HCT116 (cell line): Measurements from ENCODE around the gene ACVR1. TPM values are rescaled to one million over a fixed set of nuclear protein-coding genes. Genes with fewer than 3 reads are reported as not detected.

Experiments
- ATAC-seq: fragments of 200-7000 bp; cut with Tn5 transposase; 2 replicates; pipeline ENCODE4 v1.9.1; 2020; ENCODE audit warnings: mild to moderate bottlenecking, moderate library complexity
- BruUV-seq: library from RNA; stranded (reverse); fragments of 400-500 nt; replicated peaks from 2 replicates; lab custom pipeline; 2021; lab: Mats Ljungman, UMichigan
- CTCF ChIA-PET: fragments of 300-600 bp; sonication (Branson Sonifier 250); formaldehyde crosslinking; loops from one replicate; lab custom pipeline; 2021; ENCODE audit warnings: antibody characterized with exemption; lab: Charles Lee
- POLR2A ChIA-PET: fragments of 300-600, 350-600 bp; sonication (Branson Sonifier 250); formaldehyde crosslinking; loops from one replicate; lab custom pipeline; 2021; ENCODE audit warnings: antibody characterized with exemption; lab: Charles Lee
- RAD21 ChIA-PET, 2 experiments: fragments of 300-600 bp; sonication (Branson Sonifier 250); formaldehyde crosslinking; loops; one replicate each; lab custom pipeline; 2023; ENCODE audit warnings: low total read pairs in 2 of 2; ENCODE audit not compliant: uncharacterized antibody in 2 of 2, unreplicated experiment in 2 of 2, low non-redundant PET in 1 of 2; lab: Charles Lee
- DNase-seq: peaks from one replicate; pipeline ENCODE4 v3.0.0-alpha.2; 2010; ENCODE audit warnings: low read depth, low spot score
- H2AFZ ChIP-seq: fragments of 200-600 bp; shearing (Covaris generic), sonication (generic); 2 replicates; pipeline ENCODE4 v1.6.1; 2017; ENCODE audit warnings: low read depth, mixed run types, mixed read lengths, antibody characterized with exemption, low read length; ENCODE audit not compliant: poor library complexity, severe bottlenecking
- H3K27ac ChIP-seq: 2 replicates; pipeline ENCODE4 v1.5.1; 2012; ENCODE audit warnings: low read depth, low read length
- H3K27me3 ChIP-seq: fragments of 200-600 bp; sonication (generic); 2 replicates; pipeline ENCODE4 v1.6.1; 2016; ENCODE audit warnings: mixed run types, low read length, mixed read lengths; ENCODE audit not compliant: insufficient read depth
- H3K36me3 ChIP-seq, 2 experiments: fragments of 200-500 bp in 1 of 2; fragments of 200-600 bp in 1 of 2; sonication (Bioruptor generic) in 1 of 2; sonication (generic) in 1 of 2; 2 replicates each; pipeline versions ENCODE4 v1.5.1 to v1.6.1; 2014 to 2016; ENCODE audit warnings: low read length in 2 of 2, inconsistent platforms in 1 of 2, mixed read lengths in 1 of 2, mixed run types in 1 of 2; ENCODE audit not compliant: insufficient read depth in 2 of 2, control insufficient read depth in 1 of 2
- H3K4me1 ChIP-seq, 2 experiments: fragments of 200-600 bp in 1 of 2; sonication (generic) in 1 of 2; 2 replicates each; pipeline versions ENCODE4 v1.5.1 to v1.6.1; 2012 to 2017; ENCODE audit warnings: low read length in 2 of 2, inconsistent platforms in 1 of 2, mild to moderate bottlenecking in 1 of 2, mixed read lengths in 1 of 2, mixed run types in 1 of 2, moderate library complexity in 1 of 2; ENCODE audit not compliant: insufficient read depth in 2 of 2, control insufficient read depth in 1 of 2
- H3K4me2 ChIP-seq: fragments of 200-600 bp; sonication (generic); 2 replicates; pipeline ENCODE4 v1.6.1; 2017; ENCODE audit warnings: mixed run types, low read length, mixed read lengths
- H3K4me3 ChIP-seq, 2 experiments: fragments of 200-600 bp in 1 of 2; sonication (generic) in 1 of 2; replicated peaks in 1 of 2; 2 replicates each; pipeline ENCODE4 v1.5.1; 2011 to 2016; ENCODE audit warnings: low read length in 2 of 2, control low read depth in 1 of 2, low read depth in 1 of 2, mild to moderate bottlenecking in 1 of 2, mixed read lengths in 1 of 2, mixed run types in 1 of 2
- H3K79me2 ChIP-seq: fragments of 200-600 bp; sonication (generic); 2 replicates; pipeline ENCODE4 v1.6.1; 2017; ENCODE audit warnings: mild to moderate bottlenecking, mixed run types, low read length, moderate library complexity, mixed read lengths; ENCODE audit not compliant: insufficient read depth
- H3K9ac ChIP-seq: fragments of 200-600 bp; sonication (generic); 2 replicates; pipeline ENCODE4 v1.6.1; 2016; ENCODE audit warnings: low read length, mixed read lengths
- H3K9me2 ChIP-seq: fragments of 200-600 bp; sonication (generic), shearing (Covaris generic); 2 replicates; pipeline ENCODE4 v1.6.1; 2017; ENCODE audit warnings: mixed run types, mild to moderate bottlenecking, moderate library complexity; ENCODE audit not compliant: insufficient read depth
- H3K9me3 ChIP-seq, 2 experiments: fragments of 200-500 bp in 1 of 2; fragments of 200-600 bp in 1 of 2; sonication (Bioruptor generic) in 1 of 2; sonication (generic) in 1 of 2; 2 replicates each; pipeline ENCODE4 v1.6.1; 2014 to 2017; ENCODE audit warnings: low read length in 2 of 2, mixed read lengths in 2 of 2, inconsistent platforms in 1 of 2, low read depth in 1 of 2, mild to moderate bottlenecking in 1 of 2, mixed run types in 1 of 2, moderate library complexity in 1 of 2; ENCODE audit not compliant: control insufficient read depth in 1 of 2, insufficient read depth in 1 of 2
- H4K20me1 ChIP-seq: fragments of 200-600 bp; sonication (generic), shearing (Covaris generic); 2 replicates; pipeline ENCODE4 v1.6.1; 2017; ENCODE audit warnings: mixed run types, mild to moderate bottlenecking, moderate library complexity; ENCODE audit not compliant: insufficient read depth
- EZH2 ChIP-seq: fragments of 200-600 bp; sonication (generic); IDR thresholded peaks from 2 replicates; pipeline ENCODE4 v1.6.1; 2017; ENCODE audit warnings: antibody characterized with exemption, mixed run types
- FOSL1 ChIP-seq: IDR thresholded peaks from 2 replicates; pipeline ENCODE4 v1.6.1; 2012; ENCODE audit warnings: low read depth
- JUND ChIP-seq: IDR thresholded peaks from 2 replicates; pipeline ENCODE4 v1.6.1; 2012
- REST ChIP-seq: IDR thresholded peaks from 2 replicates; pipeline ENCODE4 v1.6.1; 2012; ENCODE audit warnings: low read depth
- SIN3A ChIP-seq: IDR thresholded peaks from 2 replicates; pipeline ENCODE4 v1.6.1; 2012; ENCODE audit warnings: low read depth
- TCF7L2 ChIP-seq: IDR thresholded peaks from 2 replicates; pipeline ENCODE4 v1.7.0; 2011; ENCODE audit warnings: borderline replicate concordance, inconsistent platforms; ENCODE audit not compliant: insufficient read depth, insufficient read length; ENCODE audit errors: extremely low read depth
- ZNF274 ChIP-seq: fragments of 200-500 bp; sonication (Bioruptor generic); IDR thresholded peaks from 2 replicates; pipeline ENCODE4 v1.6.1; 2014; ENCODE audit warnings: mild to moderate bottlenecking, low read depth, low read length, inconsistent platforms
- intact Hi-C: fragments of 100-400 bp; cut with micrococcal nuclease; formaldehyde crosslinking; loops from 2 replicates; pipeline ENCODE4 v1.10.0; 2022
- total RNA-seq: library from RNA; stranded (reverse); gene quantifications from one replicate; pipeline ENCODE4 v1.2.1, GENCODE V29; 2021; ENCODE audit not compliant: unreplicated experiment

Gene ACVR1
- total RNA-seq, 1 experiment from 2014 or later: 16.9 TPM

- no peak overlapping the region for H3K4me2 ChIP-seq
- CTCF ChIA-PET: no interaction called here
These were observed 128.8 kb downstream of the ACVR1 start for GRCh38 chr2:157747280-157747679.

GRCh38 chr2:157746234-157746950 is 129.7 kb downstream of the ACVR1 start:
- no peak overlapping the region for H3K27ac ChIP-seq
- H3K9me2 ChIP-seq: no peaks in the 10 kb centered on the region
- no peak overlapping the region for H3K9ac ChIP-seq
- H3K27me3 ChIP-seq: no peaks in the 10 kb centered on the region
- no peak for TF ChIP-seq REST
- no peak for TF ChIP-seq FOSL1
- TF ChIP-seq EZH2: no peak
- TF ChIP-seq ZNF274: no peak
- DNase-seq (no peak), ATAC-seq (no peak)
- no peak overlapping the region for H2AFZ ChIP-seq
- no peaks in the 10 kb centered on the region; a peak in 1 of 4 replicates for H3K36me3 ChIP-seq
- no peaks in the 10 kb centered on the region for H4K20me1 ChIP-seq
- RAD21 ChIA-PET: no interaction called here
- no peak overlapping the region for H3K4me2 ChIP-seq
- no peaks in the 10 kb centered on the region for H3K79me2 ChIP-seq
- no peaks in the 10 kb centered on the region for H3K4me1 ChIP-seq
- CTCF ChIA-PET: no interaction called here
- H3K4me3 ChIP-seq: no peak overlapping the region
- H3K9me3 ChIP-seq: no peaks in the 10 kb centered on the region
- BruUV-seq: no TSS peak
- POLR2A ChIA-PET: no interaction called here
- intact Hi-C loops: no loop called here

More at GRCh38 chr2:157747280-157747679, 128.8 kb downstream of the ACVR1 start:
- no TSS peak for BruUV-seq
- Histone ChIP-seq H3K27ac (no peak overlapping the region), H4K20me1 (no peaks in the 10 kb centered on the region), H3K9me3 (no peaks in the 10 kb centered on the region), H3K79me2 (no peaks in the 10 kb centered on the region), H3K4me1 (no peaks in the 10 kb centered on the region), H3K4me3 (no peak overlapping the region), H3K9ac (no peak overlapping the region), H3K9me2 (no peaks in the 10 kb centered on the region), H3K36me3 (no peaks in the 10 kb centered on the region; a peak in 1 of 4 replicates), H3K27me3 (no peaks in the 10 kb centered on the region), H2AFZ (no peak overlapping the region)
- ChIA-PET POLR2A (no interaction called here), RAD21 (no interaction called here)
- no peak for TF ChIP-seq JUND
- TF ChIP-seq SIN3A: no peak
- TF ChIP-seq TCF7L2: no peak
- DNase-seq (no peak), ATAC-seq (no peak)
- intact Hi-C loops: no loop called here
